ENCODE measurements around the gene RBM15.

DNA sequence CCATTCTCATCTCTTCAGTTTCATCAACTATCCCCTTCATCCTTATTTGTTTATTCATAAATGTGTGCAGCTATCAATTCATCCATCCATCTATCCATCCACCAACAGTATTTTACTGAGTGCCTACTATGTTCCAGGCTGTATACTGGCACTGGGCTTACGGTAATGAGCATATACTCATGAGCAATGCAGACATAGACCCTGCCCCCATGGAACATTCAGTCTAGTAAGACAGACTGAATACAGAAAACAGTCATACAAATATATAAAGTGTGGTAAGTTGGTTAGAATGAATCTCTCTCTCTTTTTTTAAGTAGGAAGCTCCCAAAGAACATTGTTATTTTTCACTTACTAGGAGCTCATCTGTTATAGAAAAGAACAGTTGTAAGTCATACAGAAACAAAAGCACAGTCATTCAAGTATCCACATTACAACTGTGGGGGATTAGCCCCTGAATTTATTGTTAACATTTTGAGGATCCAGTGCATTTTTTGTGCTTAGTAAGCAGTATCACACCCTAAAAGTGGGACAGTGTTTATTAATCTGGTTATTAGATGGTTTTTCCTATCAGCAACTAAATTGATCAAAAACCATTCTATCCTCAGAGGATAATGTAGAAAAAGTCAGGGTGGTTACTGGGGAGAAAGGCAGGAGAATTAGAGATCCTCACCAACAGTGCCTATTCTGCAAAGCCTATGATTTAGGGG lies 48.0 kb downstream of the RBM15 start:
- no peak for TF ChIP-seq CTCF (IDR thresholded peaks at IDR 0.05)
- no peak for TF ChIP-seq POLR2A (IDR thresholded peaks at IDR 0.05)
